A673 (cell line): ENCODE data around the gene DIDO1. TPM values are rescaled to one million over a fixed set of nuclear protein-coding genes. Genes with fewer than 3 reads are reported as not detected.
"Not testable (repeated sequence)": the region's sequence is repeated elsewhere in the genome, so short reads cannot be mapped to it uniquely, and the experiment has no call there.

Source experiments
- BruUV-seq: library from RNA; stranded (reverse); fragments of 400-500 nt; replicated peaks from 2 replicates; lab custom pipeline; 2021; lab: Mats Ljungman, UMichigan
- CTCF ChIA-PET: fragments of 300-600 bp; sonication (Branson Sonifier 250); formaldehyde crosslinking; loops from one replicate; lab custom pipeline; 2022; ENCODE audit warnings: antibody characterized with exemption; lab: Charles Lee
- POLR2A ChIA-PET: fragments of 300-600 bp; sonication (Branson Sonifier 250); formaldehyde crosslinking; loops from one replicate; lab custom pipeline; 2022; ENCODE audit warnings: antibody characterized with exemption; ENCODE audit not compliant: low non-redundant PET; lab: Charles Lee
- DNase-seq: peaks from one replicate; pipeline ENCODE4 v3.0.0-alpha.2; 2015; ENCODE audit warnings: low spot score
- H3K27ac ChIP-seq: fragments of 200-600 bp; sonication (generic); 2 replicates; pipeline ENCODE4 v1.5.1; 2016; ENCODE audit warnings: mixed run types, low read depth, mild to moderate bottlenecking, mixed read lengths, antibody characterized with exemption, low read length; ENCODE audit not compliant: poor library complexity, severe bottlenecking
- H3K27me3 ChIP-seq: fragments of 200-600 bp; sonication (generic); replicated peaks from 2 replicates; pipeline ENCODE4 v1.6.1; 2017; ENCODE audit warnings: mixed run types, low read depth, mild to moderate bottlenecking, mixed read lengths, antibody characterized with exemption, low read length; ENCODE audit not compliant: insufficient read depth, poor library complexity
- H3K36me3 ChIP-seq: fragments of 200-600 bp; sonication (generic); 2 replicates; pipeline ENCODE4 v1.6.1; 2016; ENCODE audit warnings: mixed run types, mild to moderate bottlenecking, mixed read lengths, antibody characterized with exemption, low read length; ENCODE audit not compliant: insufficient read depth, poor library complexity, severe bottlenecking
- H3K4me1 ChIP-seq: fragments of 200-600 bp; sonication (generic); 2 replicates; pipeline ENCODE4 v1.6.1; 2017; ENCODE audit warnings: mixed run types, mild to moderate bottlenecking, mixed read lengths, antibody characterized with exemption, low read length; ENCODE audit not compliant: insufficient read depth, poor library complexity, severe bottlenecking
- H3K4me3 ChIP-seq: fragments of 200-600 bp; sonication (generic); 2 replicates; pipeline ENCODE4 v1.5.1; 2016; ENCODE audit warnings: low read depth, mixed run types, mild to moderate bottlenecking, mixed read lengths, low read length; ENCODE audit not compliant: poor library complexity, severe bottlenecking
- H3K9me3 ChIP-seq: fragments of 200-600 bp; sonication (generic); 2 replicates; pipeline ENCODE4 v1.6.1; 2016; ENCODE audit warnings: mixed run types, low read depth, mild to moderate bottlenecking, mixed read lengths, antibody characterized with exemption, low read length; ENCODE audit not compliant: poor library complexity, severe bottlenecking
- EZH2 ChIP-seq: fragments of 200-600 bp; sonication (generic); IDR thresholded peaks from 2 replicates; pipeline ENCODE4 v1.6.1; 2017; ENCODE audit warnings: borderline replicate concordance, low read depth, mild to moderate bottlenecking, mixed read lengths, antibody characterized with exemption, low read length; ENCODE audit not compliant: poor library complexity, severe bottlenecking
- intact Hi-C: fragments of 100-400 bp; cut with micrococcal nuclease; formaldehyde crosslinking; loops from one replicate; pipeline ENCODE4 v1.10.0; 2022; ENCODE audit not compliant: unreplicated experiment
- total RNA-seq: library from RNA; stranded (reverse); gene quantifications from 2 replicates; pipeline ENCODE4 v1.2.3, GENCODE V29; 2021
- TF ChIP-seq, protein P1 (sequence below): fragments of 300-800, 200-600 bp; sonication (generic); conservative IDR thresholded peaks from 2 replicates; pipeline ENCODE4 v1.5.1; 2017; ENCODE audit warnings: low read depth, mild to moderate bottlenecking, antibody characterized with exemption, low read length, moderate library complexity, mixed read lengths

The DIDO1 gene
- total RNA-seq, 1 experiment from 2014 or later, result 64.4 TPM

- CTCF ChIA-PET, result no interaction called here
- Histone ChIP-seq H3K9me3 (no peaks in the 10 kb centered on the region), H3K27me3 (no peaks in the 10 kb centered on the region), H3K27ac (no peak overlapping the region), H3K4me1 (peaks cover 5% of the 10 kb centered on the region), H3K36me3 (peaks cover 41% of the 10 kb centered on the region), H3K4me3 (no peak overlapping the region)
- no peak for DNase-seq
- POLR2A ChIA-PET, result no interaction called here
- intact Hi-C loops, result no loop called here
- no peak for TF ChIP-seq EZH2
- TF ChIP-seq, protein P1, sequence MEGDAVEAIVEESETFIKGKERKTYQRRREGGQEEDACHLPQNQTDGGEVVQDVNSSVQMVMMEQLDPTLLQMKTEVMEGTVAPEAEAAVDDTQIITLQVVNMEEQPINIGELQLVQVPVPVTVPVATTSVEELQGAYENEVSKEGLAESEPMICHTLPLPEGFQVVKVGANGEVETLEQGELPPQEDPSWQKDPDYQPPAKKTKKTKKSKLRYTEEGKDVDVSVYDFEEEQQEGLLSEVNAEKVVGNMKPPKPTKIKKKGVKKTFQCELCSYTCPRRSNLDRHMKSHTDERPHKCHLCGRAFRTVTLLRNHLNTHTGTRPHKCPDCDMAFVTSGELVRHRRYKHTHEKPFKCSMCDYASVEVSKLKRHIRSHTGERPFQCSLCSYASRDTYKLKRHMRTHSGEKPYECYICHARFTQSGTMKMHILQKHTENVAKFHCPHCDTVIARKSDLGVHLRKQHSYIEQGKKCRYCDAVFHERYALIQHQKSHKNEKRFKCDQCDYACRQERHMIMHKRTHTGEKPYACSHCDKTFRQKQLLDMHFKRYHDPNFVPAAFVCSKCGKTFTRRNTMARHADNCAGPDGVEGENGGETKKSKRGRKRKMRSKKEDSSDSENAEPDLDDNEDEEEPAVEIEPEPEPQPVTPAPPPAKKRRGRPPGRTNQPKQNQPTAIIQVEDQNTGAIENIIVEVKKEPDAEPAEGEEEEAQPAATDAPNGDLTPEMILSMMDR, result no peak
- BruUV-seq, result no TSS peak
These were observed 76.9 kb downstream of the DIDO1 start for GRCh38 chr20:62849431-62849830.

GRCh38 chr20:62848917-62849316 lies 77.4 kb downstream of the DIDO1 start:
- H3K4me3 ChIP-seq, H3K27me3 ChIP-seq, BruUV-seq, POLR2A ChIA-PET, H3K4me1 ChIP-seq, H3K9me3 ChIP-seq, DNase-seq, H3K27ac ChIP-seq, intact Hi-C loops: not testable (repeated sequence)
- CTCF ChIA-PET, result interaction anchor here (0.7 kb wide), 1 partner anchor 26 kb away, joined by 3 read pairs; no protein-coding TSS in a partner anchor
- peaks cover 36% of the 10 kb centered on the region for H3K36me3 ChIP-seq

GRCh38 chr20:62846166-62846890 lies 80.0 kb downstream of the DIDO1 start:
- Histone ChIP-seq H3K4me1 (peaks cover 5% of the 10 kb centered on the region), H3K4me3 (no peak overlapping the region), H3K27me3 (no peaks in the 10 kb centered on the region), H3K9me3 (no peaks in the 10 kb centered on the region), H3K27ac (peak overlapping the region; percentile 49), H3K36me3 (peaks cover 19% of the 10 kb centered on the region)
- BruUV-seq, result no TSS peak
- POLR2A ChIA-PET, result interaction anchor here (0.6 kb wide), 1 partner anchor 58 kb away, joined by 5 read pairs; no protein-coding TSS in a partner anchor
- intact Hi-C loops, result no loop called here
- CTCF ChIA-PET, result interaction anchor here (0.7 to 1.2 kb wide), 2 partner anchors 8 to 377 kb away, joined by 4 to 6 read pairs; no protein-coding TSS in a partner anchor
- no peak for DNase-seq
- no peak for TF ChIP-seq EZH2
- TF ChIP-seq, protein P1, result no peak
